HG03045 (cell line): Measurements from ENCODE around the gene OSM.

Source experiments
- ATAC-seq: cut with Tn5 transposase; IDR thresholded peaks from one replicate; pipeline ENCODE4 v1.9.1; 2021; ENCODE audit warnings: mild to moderate bottlenecking, moderate library complexity; ENCODE audit not compliant: unreplicated experiment

OSM gene

DNA sequence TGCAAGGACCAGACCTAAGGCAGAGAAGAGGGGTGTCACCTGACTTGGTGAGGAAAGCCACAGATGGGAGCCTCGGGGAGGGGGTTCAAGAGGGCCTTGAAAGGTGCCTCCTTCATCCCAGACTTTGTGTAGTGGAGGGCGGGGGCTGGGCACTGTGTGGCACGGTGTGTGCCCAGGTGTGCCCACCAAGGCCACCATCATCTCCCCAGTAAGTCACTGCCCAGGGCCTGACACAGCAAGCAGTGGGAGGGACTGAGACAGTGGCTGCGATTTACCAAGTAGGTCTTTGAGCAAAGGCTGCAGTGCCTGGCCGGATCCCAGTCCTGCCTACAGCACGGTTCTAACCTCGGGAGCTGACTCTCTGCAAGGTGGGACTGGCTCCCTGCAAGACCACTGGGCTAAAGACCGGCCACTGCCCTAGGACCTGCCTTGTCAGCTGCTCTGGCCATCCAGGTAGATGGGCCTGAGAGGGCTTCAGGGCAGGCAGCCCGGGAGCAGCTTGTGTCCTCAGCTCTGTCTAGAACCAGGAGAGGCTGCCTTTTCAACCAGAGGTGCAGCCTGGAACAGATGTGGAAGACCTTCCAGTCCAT, 1.4 kb downstream of the OSM start:
- ATAC-seq = no peak

DNA sequence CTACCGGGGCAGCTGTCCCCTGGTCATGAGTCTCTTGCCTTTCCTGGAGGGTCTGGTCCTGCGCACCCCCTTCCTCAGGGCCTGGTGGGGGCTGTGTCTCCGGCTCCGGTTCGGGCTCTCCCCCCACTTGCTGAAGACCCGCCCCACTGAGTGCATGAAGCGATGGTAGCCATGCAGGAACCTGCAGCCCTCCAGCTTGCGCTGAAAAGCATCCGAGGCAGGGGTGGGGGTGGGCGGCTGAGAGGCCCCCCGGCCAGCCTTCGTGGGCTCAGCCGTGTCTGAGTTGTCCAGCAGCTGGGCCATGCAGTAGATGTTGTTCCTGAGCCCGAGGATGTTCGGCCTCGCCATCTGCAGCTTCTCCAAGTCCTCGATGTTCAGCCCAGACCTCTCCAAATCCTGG, 2.8 kb downstream of the OSM start:
- ATAC-seq = no peak

DNA sequence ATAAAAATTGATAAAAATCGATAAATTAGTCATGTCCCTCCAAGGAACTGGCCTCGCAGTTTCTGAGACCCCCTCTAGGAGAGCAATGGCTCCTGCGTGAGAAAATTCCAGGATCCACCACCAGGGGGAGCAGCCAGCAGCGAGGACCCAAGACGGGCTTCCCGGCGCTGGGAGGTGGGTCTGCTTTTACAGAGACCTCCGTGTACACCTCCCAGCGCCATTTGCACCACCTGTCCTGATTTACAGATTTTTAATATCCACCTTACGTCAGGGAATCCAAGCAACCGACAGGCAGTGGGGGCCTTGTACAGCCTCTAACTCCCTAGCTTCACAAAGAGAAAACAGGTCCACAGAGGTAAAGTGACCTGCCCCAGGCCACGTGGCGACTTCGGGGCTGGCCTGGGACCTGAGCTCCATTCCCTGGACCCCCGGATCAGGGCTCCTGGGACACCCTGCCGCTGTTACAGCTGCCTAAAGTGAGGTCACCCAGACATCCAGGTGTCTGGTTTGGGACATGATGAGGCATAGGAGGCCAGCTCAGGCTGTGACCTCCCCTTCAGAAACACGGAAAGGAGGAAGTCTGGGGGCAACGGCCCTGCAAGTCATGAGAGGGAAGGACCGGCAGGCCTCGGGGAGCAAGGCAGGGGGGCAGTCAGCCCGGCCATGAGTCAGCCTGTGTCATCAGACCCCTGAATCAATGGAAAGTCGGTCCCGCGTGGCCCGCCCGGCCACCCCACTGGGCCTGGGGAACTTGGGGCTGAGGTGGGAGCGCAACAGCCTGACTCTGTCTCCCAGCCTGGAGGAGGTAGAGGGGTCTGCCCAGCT, 3.5 kb downstream of the OSM start:
- no peak for ATAC-seq

DNA sequence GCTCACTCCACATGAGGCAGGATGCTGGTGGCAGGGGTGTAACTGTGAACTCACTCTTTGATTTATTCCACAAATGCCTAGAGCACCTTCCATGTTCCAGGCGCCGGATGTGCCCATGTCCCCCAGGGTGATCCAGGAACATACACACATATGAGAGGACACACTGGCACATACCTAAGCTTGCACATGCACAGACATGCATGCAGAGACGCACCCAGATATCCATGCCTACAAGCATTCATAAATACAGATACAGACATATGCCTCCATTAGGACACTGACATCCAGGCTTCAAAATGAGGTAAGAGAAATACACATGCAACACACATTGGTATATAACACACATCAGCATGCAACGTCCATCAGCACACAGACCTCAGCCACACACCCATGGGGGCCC, 4.5 kb downstream of the OSM start:
- ATAC-seq = no peak

DNA sequence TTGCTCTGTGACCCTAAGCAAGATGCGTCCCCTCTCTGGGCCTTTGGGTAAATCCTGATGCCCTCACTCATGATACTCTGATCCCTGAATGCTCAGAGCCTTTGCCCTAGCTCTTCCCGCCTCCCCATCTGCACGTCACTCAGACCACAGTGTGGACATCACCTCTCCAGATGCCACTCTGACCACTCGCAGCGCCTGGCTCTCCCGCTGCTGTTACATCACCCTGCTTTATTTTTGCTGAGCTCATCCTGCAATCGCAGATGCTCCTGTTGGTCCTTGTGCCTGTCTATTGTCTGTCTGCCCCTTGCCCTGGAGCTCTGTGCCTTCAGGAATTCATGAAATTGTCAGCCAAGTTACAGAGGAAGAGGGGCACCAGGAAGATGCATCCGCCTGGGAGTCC, 5.5 kb downstream of the OSM start:
- no peak for ATAC-seq

DNA sequence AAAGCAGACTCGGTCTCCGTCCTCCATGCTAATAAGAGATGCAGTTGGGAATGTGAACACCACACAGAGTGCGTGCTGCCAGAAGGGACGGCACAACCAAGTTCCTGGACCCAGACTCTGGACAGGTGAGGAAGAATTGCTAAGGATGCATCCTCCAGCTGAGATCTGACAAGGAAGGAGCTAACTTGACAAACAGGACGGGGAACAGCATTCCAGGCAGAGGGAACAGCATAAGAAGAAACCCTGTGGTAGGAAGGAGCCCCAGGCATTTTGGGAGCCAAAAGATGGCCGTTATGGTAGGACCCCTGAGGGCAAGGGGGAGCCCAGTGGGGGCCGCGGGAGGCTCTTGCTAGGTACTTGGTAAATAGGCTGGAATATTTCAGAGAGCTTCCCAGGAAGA, 6.0 kb downstream of the OSM start:
- no peak for ATAC-seq

DNA sequence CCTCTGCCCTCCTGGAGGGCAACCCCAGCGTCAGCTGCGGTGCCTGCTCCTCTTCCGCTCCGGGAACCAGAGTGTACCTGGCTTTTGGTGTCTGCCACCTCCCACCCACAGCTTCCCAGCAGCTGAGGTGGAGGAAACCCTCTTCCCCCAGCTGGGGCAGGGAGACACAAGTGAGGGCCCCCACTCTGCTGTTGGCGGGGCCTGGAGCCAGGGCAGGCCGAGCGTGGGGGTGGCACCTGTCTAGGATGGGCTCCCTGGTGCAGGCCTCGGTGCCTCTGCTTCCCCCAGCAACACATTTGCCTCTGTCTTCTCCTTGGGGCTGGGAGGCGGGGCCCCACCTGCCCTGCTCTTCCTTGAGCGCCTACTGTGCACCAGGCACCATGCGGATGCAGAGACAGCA, 6.4 kb downstream of the OSM start:
- ATAC-seq = no peak

DNA sequence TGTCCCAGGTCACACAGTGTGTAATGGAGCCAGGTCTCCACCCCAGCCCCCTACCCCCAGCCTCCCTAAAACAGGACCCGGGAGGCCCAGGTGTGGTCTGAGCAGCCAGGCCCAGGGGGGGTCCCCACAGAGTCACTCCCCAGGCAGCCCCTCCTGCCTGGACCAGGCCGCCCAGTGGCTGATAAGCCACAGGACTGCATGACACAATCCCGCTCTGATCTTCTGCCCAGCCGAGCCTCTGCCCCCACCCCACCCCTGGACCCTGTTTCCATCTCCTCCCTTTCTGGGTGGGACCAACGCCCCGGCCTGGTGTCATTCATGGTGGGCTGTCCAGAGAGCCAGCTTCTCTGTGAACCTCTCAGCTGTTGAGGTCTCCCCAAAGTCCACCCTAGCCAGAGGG, 12.3 kb downstream of the OSM start:
- no peak for ATAC-seq

DNA sequence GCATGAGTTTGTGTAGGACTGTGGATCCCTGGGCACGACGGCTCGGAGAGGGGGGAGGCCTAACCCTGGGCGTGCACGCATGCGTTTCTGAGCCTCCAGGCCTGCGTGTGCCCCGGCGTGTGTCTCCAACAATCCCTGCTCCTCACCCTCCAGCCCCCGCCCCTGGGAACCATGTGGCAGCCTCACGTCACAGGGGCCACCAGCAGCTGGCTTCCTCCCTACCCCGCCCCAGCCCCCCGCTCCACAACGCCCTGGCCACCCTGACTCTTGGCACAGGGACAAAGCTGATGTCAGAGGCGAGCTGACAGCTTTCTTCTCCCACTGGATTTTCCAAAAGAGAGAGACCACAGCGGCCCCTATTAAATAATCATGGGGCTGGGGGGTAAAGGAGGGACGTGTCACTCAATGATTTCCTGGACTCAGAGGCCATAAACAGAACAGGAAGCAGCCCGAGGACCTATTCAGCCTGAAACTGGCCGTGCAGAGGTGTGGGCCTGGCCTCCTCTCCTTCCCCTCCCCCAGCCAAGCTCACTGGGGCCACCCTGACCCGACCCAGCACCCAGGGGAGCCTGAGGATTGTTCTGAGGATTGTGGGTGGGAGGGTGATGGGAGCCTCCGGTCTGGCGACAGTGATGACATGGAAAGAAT, 13.3 kb downstream of the OSM start:
- ATAC-seq = no peak

DNA sequence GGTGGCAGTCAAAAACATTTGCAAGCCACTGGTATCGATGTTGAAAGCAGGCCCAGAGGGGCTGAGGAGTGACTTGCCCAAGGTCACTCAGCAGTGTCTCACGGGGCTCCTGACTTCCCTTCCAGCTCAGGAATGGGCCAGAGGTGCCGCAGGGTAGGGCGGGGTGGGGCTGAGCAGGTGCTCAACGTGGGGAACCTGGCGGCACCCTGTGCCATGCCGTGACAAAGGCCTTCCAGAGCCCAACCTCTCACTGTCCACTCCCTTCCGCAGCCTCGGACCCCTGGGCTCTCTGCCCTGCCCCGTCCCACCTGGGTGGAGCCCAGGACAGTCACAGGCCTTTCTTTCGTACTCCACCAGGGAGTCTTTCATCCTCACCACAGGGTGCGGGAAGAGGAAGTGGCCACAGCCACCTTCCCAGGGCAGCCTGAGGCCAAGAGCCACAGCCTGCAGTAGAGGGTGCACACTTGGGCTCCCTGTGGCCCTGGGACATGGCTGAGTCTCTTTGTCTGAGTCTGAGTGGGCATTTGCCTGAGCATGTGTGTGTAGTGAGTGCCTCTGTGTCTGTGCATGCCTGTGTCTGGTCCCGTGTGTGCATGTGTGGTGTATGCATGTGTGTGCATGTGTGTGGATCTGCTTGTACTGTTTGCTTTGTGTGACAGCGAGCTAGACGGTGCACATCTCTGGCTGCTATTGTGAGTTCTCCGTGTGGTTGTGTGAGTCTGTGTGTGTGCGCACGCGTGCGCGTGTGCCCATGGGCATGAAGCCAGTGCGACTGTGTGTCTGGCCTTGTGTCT, 14.0 kb downstream of the OSM start:
- ATAC-seq = no peak

DNA sequence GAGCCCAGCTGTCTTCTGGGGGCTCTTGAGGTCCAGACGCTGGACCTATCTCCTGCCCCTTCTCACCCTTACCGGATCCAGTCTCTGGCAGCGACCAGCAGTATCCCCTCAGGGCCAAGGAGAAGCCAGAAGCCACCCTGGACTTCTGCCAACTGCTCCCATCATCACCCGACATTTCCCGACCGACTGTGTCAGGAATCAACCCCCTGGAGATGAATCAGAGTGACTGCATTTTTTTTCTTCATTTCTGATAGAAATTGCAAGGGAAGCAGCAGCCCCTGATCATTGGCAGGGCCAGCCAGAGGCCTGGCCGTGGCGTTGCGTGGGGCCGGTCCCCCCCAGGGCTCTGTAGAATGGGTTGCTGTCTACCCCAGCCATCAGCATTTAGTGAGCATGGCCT, 14.9 kb downstream of the OSM start:
- ATAC-seq = no peak

DNA sequence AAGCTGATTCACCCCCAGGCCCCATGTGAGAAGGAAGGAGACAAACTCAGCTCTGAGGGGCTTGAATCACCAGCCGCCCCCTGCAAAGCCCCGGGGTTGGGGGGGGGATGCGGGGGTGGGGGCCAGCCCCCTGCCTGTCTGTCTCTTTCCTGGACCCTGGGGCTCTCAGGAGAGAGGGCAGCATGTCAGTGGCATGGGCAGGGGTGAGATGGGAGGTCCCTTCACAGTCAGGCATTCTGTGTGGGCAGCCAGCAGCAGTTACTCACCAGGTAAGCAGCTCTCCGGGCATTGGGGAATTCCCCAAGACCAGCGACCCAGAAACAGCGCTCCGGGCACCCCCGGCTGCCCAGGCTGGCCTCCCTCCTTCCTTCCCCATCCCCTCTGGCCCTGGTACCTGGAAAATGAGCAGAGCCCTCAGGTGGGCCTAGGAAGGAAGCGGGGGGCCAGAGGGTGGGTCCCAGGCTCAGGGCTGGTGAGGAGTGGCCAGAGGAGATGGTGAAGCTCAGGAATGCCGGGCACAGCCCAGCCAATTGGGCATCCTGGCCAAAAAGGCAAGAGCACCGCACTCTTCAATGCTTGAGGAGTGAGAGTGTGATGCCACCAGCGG, 15.9 kb downstream of the OSM start:
- ATAC-seq = no peak

DNA sequence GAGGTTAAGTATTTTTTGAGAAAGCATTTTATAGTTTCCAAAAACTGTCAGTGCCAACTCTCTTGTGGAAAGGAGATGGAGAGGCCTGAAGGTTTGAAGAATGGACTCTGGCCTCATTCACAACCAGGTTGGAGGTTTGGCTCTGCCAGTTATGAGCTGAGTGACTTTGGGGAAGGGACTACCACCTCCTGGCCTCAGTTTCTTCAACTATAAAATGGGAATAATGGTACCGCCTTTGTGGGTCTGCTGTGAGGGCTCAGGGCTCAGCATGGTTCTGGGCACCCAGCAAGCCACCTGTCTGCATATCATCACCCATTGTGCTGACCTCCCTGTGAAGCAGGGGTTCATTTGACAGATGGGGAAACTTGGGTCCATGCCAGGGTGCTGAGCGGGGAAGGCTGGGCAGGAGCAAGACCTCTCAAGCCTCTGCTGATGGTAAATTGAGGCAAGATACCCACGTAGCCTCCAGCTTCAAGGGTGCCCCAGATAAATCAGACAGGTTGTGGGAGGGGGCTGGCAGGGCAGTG, 16.5 kb downstream of the OSM start:
- ATAC-seq = no peak

DNA sequence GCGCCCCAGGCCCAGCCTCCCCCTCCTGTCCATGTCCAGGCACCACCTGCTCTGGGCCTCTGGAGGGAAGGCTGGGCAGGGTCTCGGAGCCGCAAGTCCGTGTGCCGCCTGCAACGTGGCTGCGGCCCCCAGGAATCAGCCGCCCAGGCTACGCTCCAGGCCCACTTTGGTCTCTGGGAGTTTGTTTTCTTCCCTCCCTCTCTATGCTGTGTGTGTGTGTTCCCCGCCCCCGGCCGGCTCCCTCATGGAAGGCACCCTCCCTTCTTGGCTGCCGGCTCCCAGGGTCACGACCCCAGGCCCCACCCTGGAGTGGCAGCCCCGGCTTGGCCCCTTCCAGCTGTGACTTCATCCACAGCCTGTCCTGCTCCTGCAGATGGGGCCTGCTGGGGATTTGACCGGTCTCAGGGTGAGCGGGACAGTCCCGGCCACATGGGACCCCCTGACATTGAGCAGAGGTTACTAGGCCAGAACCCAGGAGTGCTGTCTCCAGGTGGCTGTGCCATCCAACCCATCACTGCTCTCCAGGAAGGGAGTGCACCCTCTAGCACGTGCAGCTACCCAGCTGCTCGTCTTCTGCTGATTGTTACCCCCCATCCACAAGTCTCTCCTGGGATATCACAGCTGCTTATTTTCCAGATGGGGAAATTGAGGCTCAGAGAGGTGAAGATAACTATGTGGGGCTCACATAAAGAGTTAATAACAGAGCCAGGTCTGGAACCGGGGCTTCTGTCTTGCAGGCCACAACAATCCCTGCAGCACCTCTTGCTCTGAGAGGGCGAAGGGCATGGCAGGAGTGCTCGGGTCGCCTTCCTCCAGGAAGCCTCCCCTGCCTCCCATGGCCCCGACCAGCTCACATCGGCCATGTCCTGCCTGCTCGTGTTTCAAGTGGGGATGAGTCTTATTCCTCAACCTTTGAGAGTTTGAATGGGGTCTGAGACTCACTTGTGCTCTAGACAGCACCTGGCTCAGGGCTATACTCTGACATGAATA, 17.3 kb downstream of the OSM start:
- no peak for ATAC-seq

DNA sequence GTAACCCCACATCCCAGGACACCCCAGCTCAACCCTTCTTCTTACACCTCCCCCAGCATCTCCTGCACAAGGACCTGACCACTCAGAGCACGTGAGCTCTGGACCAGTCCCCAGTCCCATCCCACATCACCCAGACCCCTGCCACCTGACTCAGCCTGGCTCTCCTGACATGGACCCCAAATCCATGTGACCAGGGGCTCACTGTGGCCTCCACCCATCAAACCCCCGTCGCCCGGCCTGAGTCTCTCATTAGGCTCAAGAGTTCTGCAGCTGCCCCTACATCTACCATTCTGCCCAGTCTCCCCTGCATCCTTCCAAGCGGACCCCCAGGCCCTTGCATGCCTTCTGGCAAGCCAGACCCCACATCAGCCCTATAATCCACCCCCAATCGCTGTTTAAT, 18.2 kb downstream of the OSM start:
- no peak for ATAC-seq

DNA sequence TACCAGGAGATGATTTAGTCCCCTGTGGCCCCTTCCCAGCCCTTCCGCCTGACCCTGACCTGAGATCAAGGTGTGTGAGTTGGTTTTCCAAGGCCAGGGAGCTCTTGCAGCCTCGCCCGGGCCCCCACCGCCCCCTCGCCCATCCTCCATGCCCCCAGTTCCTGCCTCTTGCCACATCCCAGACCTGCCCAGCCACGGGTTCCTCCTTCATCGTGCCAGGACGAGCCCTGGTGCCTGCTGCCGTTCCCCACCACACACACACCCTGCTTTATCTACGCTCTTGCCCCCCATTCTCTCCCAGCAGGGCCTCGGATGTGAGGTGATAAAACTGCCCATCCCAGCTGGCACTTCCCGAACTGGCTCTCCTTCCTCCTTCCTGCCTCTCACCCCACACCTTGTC, 18.7 kb downstream of the OSM start:
- no peak for ATAC-seq

DNA sequence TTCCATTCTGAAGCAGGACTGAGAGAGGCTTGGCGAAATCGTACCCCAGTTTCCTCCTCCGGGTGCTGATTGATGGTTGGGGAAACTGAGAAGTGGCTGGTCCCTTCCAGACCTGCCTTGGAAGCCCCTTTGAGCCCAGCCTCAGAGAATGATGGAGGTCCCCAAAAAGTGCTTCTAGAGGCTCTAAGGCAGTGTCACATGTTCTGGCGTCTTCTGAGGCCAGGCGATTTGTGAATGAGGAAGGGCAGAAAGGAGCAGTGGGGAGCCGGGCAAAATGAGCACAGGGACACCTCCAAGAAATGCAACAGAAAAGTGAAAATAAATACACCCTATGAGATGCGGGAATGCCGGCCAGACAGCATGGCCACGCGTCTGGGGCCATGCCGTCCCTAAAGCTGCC, 19.1 kb downstream of the OSM start:
- no peak for ATAC-seq

DNA sequence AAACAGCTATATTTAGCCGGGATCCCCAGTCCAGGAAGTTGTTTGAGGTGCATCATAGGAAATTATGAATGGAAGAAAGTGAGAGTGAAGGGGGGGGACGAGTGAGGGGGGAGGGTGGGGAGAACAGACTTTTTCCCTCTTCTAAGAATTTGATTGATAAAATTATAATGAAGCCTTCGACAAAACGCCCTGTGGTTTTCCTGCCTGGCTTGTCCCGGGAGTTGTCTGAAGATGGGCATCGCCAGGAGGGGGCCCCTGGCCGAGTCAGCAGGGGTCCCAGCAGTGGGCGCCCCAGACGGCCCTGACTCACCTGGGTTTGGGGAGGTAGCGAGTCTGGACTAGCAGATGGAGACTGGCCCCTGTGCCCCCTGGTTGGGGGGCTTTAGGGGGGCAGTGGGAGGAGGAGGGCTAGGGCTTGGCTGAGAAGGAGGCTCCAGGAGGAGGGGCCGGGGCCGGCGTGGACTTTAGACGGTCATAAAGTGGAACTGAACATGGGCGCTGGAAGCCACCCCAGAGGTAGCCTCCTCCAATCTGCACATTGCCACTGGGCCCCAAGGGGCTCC, 19.8 kb downstream of the OSM start:
- ATAC-seq = no peak
